Pulmonary artery endothelial cell (primary cell): ENCODE data around the gene CES5A. TPM values are rescaled to one million over a fixed set of nuclear protein-coding genes. Genes with fewer than 3 reads are reported as not detected.
"Not testable (repeated sequence)": the region's sequence is repeated elsewhere in the genome, so short reads cannot be mapped to it uniquely, and the experiment has no call there.

Experiments
- DNase-seq: peaks from one replicate; pipeline ENCODE4 v3.0.0-alpha.2; 2011; ENCODE audit warnings: low read depth, low spot score
- total RNA-seq: library from RNA; depleted of rRNA; stranded (reverse); fragments of >200 nt; gene quantifications from 2 replicates; pipeline ENCODE4 v1.2.3, GENCODE V29; 2014

The CES5A gene
- total RNA-seq, 1 donor from 2014 or later = not detected

DNA sequence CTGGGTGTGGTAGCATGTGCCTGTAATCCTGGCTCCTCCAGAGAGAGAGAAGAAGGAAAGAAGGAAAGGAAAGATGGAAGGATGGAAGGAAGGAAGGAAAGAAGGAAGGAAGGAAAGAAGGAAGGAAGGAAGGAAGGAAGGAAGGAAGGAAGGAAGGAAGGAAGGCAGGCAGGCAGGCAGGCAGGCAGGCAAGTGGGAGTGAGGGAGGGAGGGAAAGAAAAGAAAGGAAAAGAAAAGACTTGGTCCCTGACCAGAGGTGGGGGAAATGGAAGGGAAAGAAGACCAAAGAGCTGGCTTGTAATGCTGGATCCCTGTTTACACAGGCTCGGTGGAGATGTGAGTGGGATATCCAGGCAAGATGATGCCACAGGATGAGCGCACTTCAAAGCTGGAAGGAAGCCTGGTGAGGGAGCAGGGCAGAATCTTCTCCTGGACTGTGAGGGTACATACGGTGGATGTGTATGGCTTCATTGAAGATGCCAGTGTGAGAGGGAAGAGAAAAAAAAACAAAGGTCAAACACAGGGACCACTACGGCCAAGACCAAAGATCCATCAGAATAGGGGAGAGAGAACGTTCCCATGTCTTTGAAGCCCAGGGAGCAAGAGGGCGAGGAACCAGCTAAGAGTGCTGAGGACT lies 44.4 kb downstream of the CES5A start:
- no peak for DNase-seq

DNA sequence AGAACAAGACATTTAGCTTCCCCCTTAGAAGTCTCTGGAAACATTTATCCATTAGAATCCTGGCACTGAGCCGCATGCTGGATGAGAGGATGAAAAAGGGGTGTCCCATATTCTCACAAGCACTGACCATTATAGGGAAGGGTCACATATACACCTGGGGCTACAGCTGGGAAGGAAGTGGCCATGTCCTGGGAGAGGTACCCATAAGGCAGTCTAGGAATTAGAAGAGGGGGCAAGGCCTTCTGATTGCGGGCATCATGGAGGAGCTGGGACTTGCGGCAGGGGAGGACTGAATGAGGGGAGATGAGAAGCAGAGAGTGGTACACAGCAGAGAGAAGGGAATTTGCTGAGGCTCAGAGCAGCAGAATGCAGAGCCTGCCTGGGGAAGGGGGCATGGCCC lies 45.9 kb downstream of the CES5A start:
- DNase-seq = not testable (repeated sequence)

DNA sequence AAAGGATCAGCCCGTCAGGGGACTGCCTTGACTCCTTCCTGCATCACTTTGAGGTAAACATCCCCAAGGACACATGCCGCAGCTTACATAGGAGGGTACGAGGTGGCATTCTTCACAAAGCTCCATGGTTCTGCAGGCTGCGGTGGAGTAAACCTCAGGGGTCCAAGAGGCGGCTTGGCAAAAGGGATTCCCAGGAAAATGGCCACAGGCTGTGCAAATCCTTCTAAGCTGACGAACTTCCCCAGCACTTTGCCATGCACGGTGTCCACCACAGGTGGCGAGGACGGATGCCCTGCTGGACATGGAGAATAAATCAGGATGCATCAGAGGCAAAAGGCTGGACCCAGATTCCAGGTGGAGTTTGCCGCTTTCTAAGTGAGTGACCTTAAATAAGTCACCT lies 46.5 kb downstream of the CES5A start:
- no peak for DNase-seq

DNA sequence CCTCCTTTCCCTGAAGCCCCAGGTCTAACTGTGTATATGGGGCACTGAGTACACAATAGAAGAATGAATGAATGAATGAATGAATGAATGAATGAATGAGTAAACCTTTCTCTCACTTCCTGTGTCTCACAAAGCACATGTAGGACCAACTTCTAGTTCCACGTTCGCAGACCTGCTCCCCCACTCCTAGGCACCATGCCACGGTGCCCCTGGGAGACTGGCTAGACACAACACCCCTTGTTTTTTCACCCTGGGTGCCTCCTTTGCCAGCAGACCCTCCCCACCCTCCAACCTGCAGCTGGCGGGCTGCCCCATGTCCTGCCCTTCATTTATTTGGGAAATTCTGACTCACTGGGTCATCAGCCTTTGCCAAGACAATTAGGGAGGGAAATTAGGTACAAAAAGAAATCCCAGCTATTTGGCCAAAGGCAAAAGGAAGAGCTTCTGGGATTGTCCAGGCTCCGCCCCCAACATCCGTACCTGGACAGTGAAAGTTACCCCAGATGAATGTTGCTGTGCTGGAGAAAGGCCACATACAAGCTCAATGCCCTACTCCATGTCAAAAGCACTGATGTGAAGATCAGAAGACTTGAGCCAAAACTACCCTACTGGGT lies 50.0 kb downstream of the CES5A start:
- no peak for DNase-seq

DNA sequence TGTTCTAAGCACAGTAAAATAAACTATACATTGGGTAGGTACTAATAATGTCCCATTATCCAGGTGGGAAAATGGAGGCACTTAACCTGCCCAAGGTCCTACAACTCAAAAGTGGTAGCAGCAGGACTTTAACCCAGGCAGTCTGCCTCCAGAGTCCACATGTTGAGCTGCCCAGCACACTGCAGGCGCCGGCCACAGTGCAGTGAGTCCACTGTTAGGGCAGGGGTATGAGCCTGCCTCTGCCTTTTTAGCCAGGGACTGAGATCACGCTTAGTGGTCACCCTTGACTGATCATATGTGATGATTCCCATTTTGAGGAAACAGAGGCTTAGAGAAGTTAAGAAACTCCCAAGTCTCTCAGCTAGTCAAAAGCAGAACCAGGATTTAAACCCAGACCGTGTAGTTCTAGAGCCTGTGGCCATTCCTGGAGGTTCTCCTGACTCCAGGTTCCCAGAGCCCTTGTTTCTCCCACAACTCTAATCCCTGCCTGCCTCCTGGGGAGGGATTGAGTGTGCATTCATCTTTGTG lies 50.6 kb downstream of the CES5A start:
- DNase-seq = no peak

DNA sequence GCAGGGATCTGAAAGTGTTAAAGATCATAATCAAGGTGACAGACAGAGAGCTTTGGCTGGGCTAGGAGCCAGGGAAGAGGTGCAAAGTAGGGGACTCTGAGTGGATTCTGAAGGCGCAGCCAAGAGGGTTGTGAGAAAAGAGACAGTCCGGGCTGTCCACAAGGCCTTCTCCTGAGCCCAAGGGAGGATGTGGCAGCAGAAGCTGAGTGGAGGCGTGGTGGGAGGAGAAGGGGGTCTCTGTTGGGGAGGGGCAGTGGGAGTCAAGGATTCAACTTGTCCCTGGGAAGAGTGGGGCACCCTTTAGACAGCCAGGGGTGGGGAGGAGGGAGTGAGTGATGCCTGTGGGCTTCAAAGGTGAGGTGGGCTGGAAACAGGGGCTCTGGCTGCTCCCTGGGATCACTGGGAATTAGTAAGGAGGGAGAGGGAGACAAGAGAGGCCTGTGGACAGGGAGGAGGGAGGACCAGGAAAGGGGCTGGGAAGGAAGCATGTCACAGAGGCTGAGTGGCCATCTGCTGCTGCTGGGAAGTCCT lies 52.8 kb downstream of the CES5A start:
- DNase-seq = no peak

DNA sequence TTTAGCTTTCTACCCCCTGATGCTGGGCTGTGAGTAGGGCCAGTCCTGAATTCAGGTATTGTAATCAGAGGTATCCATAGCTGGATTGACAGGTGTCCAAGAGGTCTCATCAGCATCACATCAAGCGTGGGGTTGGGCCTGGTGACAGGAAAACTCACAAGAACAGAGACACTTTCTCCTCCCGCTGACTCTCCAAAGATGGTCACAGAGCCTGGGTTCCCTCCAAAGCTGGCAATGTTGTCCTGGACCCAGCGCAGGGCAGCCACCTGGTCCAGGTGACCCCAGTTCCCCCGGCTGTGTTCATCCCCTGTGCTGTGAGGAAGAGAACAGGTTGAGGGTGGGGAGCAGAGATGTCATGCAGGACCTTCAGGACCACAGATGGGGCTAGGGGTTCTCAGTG lies 54.0 kb downstream of the CES5A start:
- DNase-seq = no peak

DNA sequence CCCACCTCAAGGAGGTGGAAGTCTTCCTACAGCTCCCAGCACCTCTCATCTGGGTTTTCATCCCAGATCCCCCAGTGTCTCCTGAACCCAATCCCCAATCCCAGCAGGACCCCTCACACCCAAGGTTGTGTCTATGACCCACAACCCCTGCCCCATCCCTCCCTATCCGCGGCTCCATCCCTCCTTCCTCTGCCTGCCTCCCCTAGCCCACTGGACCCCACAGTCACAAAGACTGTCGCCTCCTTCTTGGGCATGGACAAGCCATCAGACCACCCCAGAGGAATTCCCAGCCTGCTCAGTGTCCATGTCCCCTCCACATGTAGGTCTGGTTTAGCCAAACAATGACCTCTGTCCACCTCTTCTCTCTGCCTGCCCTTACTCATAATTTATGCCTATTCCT lies 54.6 kb downstream of the CES5A start:
- DNase-seq = no peak

DNA sequence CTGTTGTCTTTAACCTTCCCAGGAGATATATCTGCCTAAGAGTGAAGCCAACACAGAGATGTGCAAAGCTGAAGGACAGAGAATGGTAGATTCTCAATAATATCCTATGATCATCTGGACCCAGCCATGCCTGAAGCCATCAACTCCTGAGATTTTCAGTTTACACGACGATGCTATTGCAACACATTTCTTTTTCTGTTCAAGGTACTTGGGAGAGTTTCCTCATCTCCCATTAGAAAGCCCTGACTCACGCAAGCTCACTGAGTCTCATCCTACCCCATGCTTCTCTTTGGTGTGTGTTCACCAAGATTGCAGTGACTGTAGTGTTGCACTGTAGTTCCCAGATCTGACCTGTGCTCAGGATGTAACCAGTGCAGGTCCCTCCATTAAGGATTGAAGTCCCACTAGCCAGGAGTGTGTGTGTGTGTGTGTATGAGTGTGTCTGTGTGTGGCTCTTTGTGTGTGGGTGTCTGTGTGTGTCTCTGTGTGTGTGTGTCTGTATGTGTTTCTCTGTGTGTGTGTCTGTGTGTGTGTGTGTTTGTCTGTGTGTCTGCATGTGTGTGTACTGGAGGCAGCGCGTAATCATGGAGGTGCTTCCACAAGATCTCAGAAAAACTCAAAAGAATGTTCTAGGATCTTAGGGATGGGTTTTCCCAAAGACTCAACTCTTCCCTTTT lies 57.8 kb downstream of the CES5A start:
- DNase-seq = no peak

DNA sequence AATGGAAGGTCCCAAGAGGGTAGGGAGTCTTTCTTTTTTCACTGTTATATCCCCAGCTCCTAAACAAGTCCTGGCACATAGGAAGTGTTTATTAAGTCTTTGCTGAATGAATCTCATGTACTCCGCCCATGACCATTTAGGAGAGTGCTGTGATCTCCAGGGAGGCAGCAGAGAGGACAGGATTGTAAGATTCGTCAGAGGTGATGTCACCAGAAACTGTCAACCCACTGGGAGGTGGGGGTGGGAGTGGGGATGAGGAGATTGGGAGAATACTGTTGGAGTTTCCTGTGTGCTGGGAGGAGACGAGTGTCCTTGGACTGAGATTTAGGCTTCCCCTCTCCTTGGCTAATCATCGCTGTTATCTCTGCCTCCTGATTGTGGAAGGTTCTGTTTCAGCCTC lies 59.0 kb downstream of the CES5A start:
- DNase-seq = not testable (repeated sequence)

DNA sequence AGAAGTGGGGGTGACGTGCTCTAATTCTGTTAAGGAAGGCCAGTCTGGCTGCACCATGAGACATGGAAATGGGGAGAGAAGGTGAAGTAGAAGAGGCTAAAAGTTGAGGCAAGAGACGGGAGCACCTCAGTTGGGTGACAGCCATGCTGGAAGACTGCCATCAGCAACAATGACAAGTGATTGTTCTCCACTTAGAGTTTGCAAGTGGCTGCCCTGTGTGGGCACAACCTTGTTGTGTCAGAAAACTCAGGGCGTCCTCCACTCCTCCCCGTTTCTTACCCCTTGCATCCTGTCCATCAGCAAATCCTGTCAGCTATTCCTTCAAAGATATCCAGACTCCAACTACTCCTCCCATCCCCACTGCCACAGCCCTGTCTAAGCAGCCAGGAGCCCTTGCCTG lies 59.9 kb downstream of the CES5A start:
- no peak for DNase-seq

DNA sequence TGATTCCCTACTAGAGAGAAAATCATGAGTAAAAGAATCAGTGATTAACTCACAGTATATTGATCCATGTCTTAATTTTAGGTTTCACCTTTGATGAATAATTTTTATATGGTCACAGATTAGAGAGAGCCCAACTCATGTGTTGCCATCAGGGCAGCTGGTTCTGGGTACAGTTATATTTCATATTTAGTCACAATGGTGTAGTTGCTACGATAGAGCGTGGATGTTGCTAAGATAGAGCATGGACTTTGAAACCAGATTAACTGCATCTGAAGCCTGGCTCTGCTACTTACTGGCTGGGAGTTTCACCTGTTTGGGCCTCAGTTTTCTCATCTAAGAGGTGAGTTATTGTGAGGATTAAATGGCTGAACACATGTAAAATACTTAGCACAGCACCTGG lies 61.0 kb downstream of the CES5A start:
- DNase-seq = not testable (repeated sequence)

DNA sequence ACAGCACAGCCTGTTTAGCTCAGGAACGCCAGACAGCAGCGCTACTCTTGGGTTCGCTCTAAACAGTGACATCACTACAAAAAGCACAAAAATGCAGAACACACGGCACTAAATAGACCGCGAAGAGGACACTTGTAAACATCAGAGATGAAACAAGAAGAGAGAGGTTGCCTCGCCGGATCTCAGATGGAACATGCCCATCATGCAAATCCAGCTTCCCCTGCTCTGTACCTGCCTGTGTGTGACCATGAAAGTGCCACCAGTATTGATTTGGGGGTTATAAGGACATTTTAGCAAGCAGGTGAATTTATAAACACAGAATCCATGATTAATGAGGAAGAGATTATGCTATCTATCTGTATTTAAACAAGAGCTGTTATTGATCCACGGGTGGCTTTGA lies 61.4 kb downstream of the CES5A start:
- not testable (repeated sequence) for DNase-seq

DNA sequence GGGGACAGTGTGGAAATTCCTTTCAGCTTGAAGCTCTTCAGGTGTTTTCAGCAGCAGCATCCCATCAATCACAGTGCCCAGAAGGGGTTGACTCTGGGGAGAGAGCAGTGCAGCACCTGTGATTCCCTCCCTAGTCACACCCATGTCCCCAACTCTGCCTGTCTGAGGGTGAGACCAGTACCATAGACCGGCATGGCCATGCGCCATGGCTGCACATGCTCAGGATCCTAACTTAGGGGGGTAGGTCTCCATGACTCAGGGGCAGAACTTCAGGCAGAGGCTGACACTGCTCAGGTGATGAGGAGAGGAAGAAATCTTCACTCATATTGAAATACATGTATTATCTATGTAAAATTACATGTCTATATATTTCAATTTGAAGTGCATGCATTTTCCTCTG lies 62.2 kb downstream of the CES5A start:
- no peak for DNase-seq

DNA sequence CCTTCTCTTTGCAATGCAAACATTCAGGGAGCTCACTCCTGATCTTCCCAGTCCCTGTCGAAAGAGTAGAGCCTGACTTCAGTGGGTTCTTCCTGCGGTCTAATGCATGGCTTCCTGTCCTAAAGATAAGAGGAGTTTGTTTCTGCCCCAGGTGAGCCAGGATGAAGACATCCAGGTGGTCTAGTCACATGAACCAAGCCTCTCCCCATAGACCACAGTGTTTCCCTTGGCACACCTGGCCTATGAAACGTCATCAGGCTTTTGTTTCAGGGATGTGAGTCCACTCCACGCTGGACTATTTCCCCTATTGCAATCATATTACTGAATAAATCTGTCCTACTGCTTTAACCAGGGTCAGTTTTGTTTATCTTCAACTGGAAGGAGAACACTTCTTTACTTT lies 63.4 kb downstream of the CES5A start:
- no peak for DNase-seq

DNA sequence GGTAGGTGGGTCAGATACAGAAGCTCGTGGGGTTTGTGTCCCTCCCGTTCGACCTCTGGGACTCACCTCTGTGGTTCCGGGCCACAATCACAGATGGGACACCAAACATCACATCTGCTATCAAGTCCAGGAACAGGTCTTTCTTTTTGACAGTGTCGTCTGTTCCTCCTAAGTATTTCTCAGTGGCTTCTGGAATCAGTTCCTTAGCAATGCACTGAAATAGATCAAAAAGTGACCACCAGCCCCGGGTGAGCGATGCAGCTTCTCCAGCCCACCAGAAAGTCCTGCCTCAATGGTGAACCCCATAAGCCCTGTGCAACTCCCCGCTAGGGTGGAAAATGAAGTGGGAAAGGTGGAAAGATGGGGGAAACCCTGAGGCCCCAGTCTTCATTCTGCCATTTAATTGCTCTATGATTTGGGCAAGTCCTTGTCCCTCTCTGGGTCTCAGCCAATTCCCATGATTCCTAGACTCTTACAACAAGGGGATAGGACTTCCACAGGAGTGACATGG lies 64.7 kb downstream of the CES5A start:
- no peak for DNase-seq

DNA sequence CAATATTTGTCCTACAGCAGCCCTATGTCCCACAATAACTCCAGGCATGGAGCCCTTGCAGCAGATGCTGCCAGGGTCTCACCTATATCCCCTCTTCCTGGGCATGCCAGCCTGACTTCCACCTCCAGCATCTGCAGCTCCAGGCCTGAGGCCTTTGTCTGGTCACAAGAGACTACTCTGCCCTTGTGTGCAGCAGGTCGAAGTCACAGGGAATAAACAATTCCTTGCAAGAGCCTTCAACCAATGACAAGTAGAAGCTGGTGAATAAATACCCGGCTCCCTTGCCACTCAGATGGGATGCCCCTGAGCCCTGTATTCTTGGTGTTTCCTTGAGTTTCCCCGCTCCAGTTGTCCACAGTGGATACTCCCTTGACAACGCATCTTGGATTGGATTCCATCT lies 65.3 kb downstream of the CES5A start:
- no peak for DNase-seq

DNA sequence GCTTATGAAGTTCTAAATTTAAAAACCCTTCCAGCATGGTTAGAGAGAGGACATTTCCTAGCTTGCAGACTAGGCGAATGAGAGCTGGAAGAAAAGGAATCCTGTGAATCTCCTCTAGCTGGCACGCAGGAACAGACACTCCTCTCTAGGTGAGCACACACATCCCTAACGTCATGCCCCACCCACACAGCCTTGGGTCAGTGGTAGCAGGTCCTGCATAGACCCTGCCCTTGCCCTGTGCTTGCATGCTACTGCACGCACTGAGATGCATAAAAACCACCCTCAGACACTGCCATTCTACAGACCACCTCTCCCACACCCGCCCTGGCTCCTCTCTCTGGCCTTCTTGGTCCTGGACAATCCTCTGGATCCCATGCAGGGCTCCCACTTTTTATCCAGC lies 65.8 kb downstream of the CES5A start:
- no peak for DNase-seq

DNA sequence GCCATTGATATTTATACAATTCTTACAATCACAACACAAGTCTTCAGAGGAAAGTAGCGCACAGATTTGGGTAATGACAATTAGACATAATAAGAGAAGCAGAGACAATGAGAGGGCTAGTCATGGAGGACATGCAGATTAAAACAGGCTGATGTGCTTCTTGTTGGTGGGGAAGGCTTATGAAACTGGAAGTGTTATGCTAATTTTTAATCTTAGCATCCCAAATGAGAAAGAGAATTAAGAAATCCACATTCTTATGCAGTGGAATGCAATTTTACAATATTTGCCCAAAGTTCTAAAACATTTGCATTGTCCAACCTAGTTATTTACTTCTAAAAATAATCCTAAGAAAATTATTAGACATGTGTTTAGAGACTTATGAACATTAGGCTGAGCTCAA lies 66.9 kb downstream of the CES5A start:
- not testable (repeated sequence) for DNase-seq

DNA sequence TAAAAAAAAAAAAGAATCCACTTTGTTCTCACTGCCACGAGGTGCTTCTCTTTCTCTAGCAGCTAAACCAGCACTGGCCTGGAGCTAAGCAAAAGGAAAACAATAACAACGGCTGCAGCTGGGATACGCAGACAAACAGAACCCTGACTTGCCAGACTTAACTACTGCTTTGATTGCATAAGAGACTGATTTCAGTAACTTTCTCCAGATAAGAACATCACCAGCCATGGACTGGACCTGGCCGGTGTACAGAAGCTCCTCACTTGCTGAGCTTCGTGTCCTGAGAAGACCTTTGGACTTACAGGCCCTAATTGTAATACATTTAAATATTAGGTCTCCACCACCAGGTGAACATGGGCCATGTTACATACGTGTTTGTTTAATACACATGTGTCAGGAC lies 70.1 kb downstream of the CES5A start:
- DNase-seq = not testable (repeated sequence)

DNA sequence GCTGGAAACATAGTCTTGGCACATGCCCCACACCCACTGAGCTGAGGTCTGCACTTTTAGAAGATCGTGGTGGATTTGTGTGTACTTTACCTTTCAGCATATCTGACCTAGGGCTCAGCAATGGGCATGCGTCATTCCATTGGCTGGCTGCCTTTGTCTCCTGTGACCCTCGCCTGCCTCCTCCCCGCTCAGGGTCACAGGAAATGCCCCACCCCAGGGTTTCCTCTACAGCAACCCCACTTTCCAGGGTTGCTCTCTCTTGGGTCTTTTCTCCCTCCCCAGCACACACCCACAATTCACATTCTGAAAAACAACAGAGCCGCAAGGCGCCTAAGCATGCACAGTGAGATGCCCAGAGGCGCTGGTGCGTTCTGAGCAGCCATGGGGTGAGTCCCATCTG lies 71.5 kb downstream of the CES5A start:
- not testable (repeated sequence) for DNase-seq
